Transverse colon (tissue), 4 donors: Measurements from ENCODE around the gene KIAA1755. TPM values are rescaled to one million over a fixed set of nuclear protein-coding genes. Genes with fewer than 3 reads are reported as not detected.

Experiments
- DNase-seq: peaks from one replicate; pipeline ENCODE4 v3.0.0-alpha.2; 2019
- H3K27ac ChIP-seq, 4 donors: fragments of 200-600 bp; sonication (generic); 2 replicates each; pipeline ENCODE4 v1.5.1; 2016 to 2018; ENCODE audit warnings: inconsistent platforms in 4 of 4
- H3K27me3 ChIP-seq: fragments of 200-600 bp; sonication (generic); 2 replicates; pipeline ENCODE4 v1.5.1; 2017; ENCODE audit warnings: inconsistent platforms
- H3K36me3 ChIP-seq, 4 donors: fragments of 200-600 bp; sonication (generic); 2 replicates each; pipeline ENCODE4 v1.5.1; 2017 to 2019; ENCODE audit warnings: inconsistent platforms in 4 of 4
- H3K4me1 ChIP-seq, 4 donors: fragments of 200-600 bp; sonication (generic); 2 replicates each; pipeline ENCODE4 v1.5.1; 2017 to 2020; ENCODE audit warnings: inconsistent platforms in 4 of 4
- H3K4me3 ChIP-seq, 4 donors: fragments of 200-600 bp; sonication (generic); 1 replicate in 1 of 4; 2 replicates in 3 of 4; pipeline versions ENCODE4 v1.5.1 to v1.6.1; 2017 to 2019; ENCODE audit warnings: inconsistent platforms in 4 of 4
- H3K9me3 ChIP-seq, 2 donors: fragments of 200-600 bp; sonication (generic); 2 replicates each; pipeline ENCODE4 v1.5.1; 2017 to 2019; ENCODE audit warnings: inconsistent platforms in 2 of 2
- CTCF ChIP-seq, 5 experiments: fragments of 200-600 bp in 3 of 5; fragments of 450-650 bp in 2 of 5; sonication (generic) in 3 of 5; IDR thresholded peaks; 1 replicate in 2 of 5; 2 replicates in 3 of 5; pipeline ENCODE4 v1.5.1; 2016 to 2017; ENCODE audit warnings: antibody characterized with exemption in 5 of 5, inconsistent platforms in 3 of 5, mild to moderate bottlenecking in 2 of 5, moderate library complexity in 1 of 5
- EP300 ChIP-seq: sonication (generic); formaldehyde crosslinking; IDR thresholded peaks from one replicate; pipeline ENCODE4 v1.6.1; 2017; ENCODE audit warnings: antibody characterized with exemption, low read depth
- POLR2A ChIP-seq: fragments of 450-650 bp; IDR thresholded peaks from one replicate; pipeline ENCODE4 v1.6.1; 2016; ENCODE audit warnings: antibody characterized with exemption, mild to moderate bottlenecking, moderate library complexity
- POLR2AphosphoS5 ChIP-seq, 3 donors: sonication (generic); formaldehyde crosslinking; IDR thresholded peaks; one replicate each; pipeline ENCODE4 v1.6.1; 2016; ENCODE audit warnings: antibody characterized with exemption in 3 of 3
- WGBS, 2 donors: methylation state at CpG; one replicate each; pipeline ENCODE4 v1.1.5; 2018; ENCODE audit warnings: low coverage in 1 of 2; 5-methylcytosine and 5-hydroxymethylcytosine counted together
- in situ Hi-C, 4 donors: fragments of 200-750 bp; cut with MboI; loops; one replicate each; pipeline versions ENCODE4 v1.15.0 to v1.15.1; 2017; ENCODE audit warnings: low sequenced_read_pairs in 3 of 4, low pct_ligation_motif_present in 1 of 4, low pct_unique_long_range_greater_than_20kb in 1 of 4
- intact Hi-C: fragments of 100-400 bp; cut with DNase I; formaldehyde crosslinking; loops from one replicate; pipeline ENCODE4 v1.15.1; 2023; ENCODE audit warnings: low total_unique reads
- total RNA-seq, 4 donors: library from RNA; depleted of rRNA; stranded (reverse); fragments of >200 nt; gene quantifications; one replicate each; pipeline ENCODE4 v1.1.0, GENCODE V29; 2016

KIAA1755 gene
- total RNA-seq, 4 donors from 2014 or later, result 1.6 to 20.2 (median 3.7) TPM

- Histone ChIP-seq H3K9me3 (no peaks in the 10 kb centered on the region), H3K27ac (no peak overlapping the region), H3K4me1 (no peaks in the 10 kb centered on the region), H3K36me3 (no peaks in the 10 kb centered on the region), H3K4me3 (no peak overlapping the region), H3K27me3 (peaks cover 5% of the 10 kb centered on the region)
- TF ChIP-seq POLR2A (no peak), EP300 (no peak), CTCF (IDR thresholded peaks at IDR 0.05) (no peak), POLR2AphosphoS5 (IDR thresholded peaks at IDR 0.05) (no peak)
- 92 to 100% methylated on average over 5 to 6 of the region's 6 CpGs for WGBS, 2 donors
- in situ Hi-C loops, result no loop called here
- DNase-seq, result no peak
- intact Hi-C loops, result no loop called here
These were observed 70.4 kb downstream of the KIAA1755 start for GRCh38 chr20:38190166-38190565.

GRCh38 chr20:38187517-38187916, 73.0 kb downstream of the KIAA1755 start:
- Histone ChIP-seq H3K27me3 (peaks cover 15% of the 10 kb centered on the region), H3K4me1 (no peaks in the 10 kb centered on the region), H3K36me3 (no peaks in the 10 kb centered on the region), H3K4me3 (no peak overlapping the region), H3K27ac (no peak overlapping the region), H3K9me3 (no peaks in the 10 kb centered on the region)
- in situ Hi-C loops, result no loop called here
- TF ChIP-seq CTCF (IDR thresholded peaks at IDR 0.05), result no peak
- TF ChIP-seq EP300, result no peak
- no peak for TF ChIP-seq POLR2A
- TF ChIP-seq POLR2AphosphoS5 (IDR thresholded peaks at IDR 0.05), result no peak
- intact Hi-C loops, result no loop called here
- 80% methylated on average over 5 of the region's 5 CpGs; no CpG with 5 or more reads in 1 of the 2 donors for WGBS, 2 donors
- DNase-seq, result no peak

- Histone ChIP-seq H3K9me3 (no peaks in the 10 kb centered on the region), H3K36me3 (no peaks in the 10 kb centered on the region), H3K4me1 (no peaks in the 10 kb centered on the region), H3K27ac (no peak overlapping the region), H3K27me3 (peaks cover 15% of the 10 kb centered on the region), H3K4me3 (no peak overlapping the region)
- 71 to 88% methylated on average over 2 to 5 of the region's 5 CpGs for WGBS, 2 donors
- TF ChIP-seq EP300 (no peak), POLR2A (no peak), CTCF (IDR thresholded peaks at IDR 0.05) (no peak), POLR2AphosphoS5 (IDR thresholded peaks at IDR 0.05) (no peak)
- intact Hi-C loops, result no loop called here
- in situ Hi-C loops, result no loop called here
- no peak for DNase-seq
These were observed 73.7 kb downstream of the KIAA1755 start for GRCh38 chr20:38186788-38187221.

GRCh38 chr20:38184101-38184500, 76.4 kb downstream of the KIAA1755 start:
- in situ Hi-C loops (no loop called here), intact Hi-C loops (no loop called here)
- Histone ChIP-seq H3K4me3 (no peak overlapping the region), H3K27me3 (peaks cover 15% of the 10 kb centered on the region), H3K36me3 (no peaks in the 10 kb centered on the region), H3K27ac (no peak overlapping the region), H3K9me3 (no peaks in the 10 kb centered on the region), H3K4me1 (no peaks in the 10 kb centered on the region)
- DNase-seq, result no peak
- WGBS, 2 donors, result 60% methylated on average over 8 of the region's 8 CpGs; no CpG with 5 or more reads in 1 of the 2 donors
- no peak for TF ChIP-seq CTCF (IDR thresholded peaks at IDR 0.05)
- no peak for TF ChIP-seq EP300
- TF ChIP-seq POLR2AphosphoS5 (IDR thresholded peaks at IDR 0.05), result no peak
